Erythroblast (primary cell): ENCODE results near the gene TMEM259.

Experiments
- GATA1 ChIP-seq: IDR thresholded peaks from 2 replicates; pipeline ENCODE4 v1.6.1; 2011; ENCODE audit warnings: low read depth, mild to moderate bottlenecking, control low read depth, low read length, moderate library complexity
- POLR2A ChIP-seq: IDR thresholded peaks from 2 replicates; pipeline ENCODE4 v1.6.1; 2011; ENCODE audit warnings: mild to moderate bottlenecking, low read length

GRCh38 chr19:1070576-1070930, 49.6 kb upstream of the TMEM259 start:
- TF ChIP-seq POLR2A (no peak), GATA1 (no peak)
